ENCODE data around the gene HOXA4. TPM values are rescaled to one million over a fixed set of nuclear protein-coding genes. Genes with fewer than 3 reads are reported as not detected.

HOXA4 gene
- total and polyA plus RNA-seq, 2 of the 8 experiments (the other 6 are each of a cell fraction or from before 2014, with no cell fraction given) = not detected

DNA sequence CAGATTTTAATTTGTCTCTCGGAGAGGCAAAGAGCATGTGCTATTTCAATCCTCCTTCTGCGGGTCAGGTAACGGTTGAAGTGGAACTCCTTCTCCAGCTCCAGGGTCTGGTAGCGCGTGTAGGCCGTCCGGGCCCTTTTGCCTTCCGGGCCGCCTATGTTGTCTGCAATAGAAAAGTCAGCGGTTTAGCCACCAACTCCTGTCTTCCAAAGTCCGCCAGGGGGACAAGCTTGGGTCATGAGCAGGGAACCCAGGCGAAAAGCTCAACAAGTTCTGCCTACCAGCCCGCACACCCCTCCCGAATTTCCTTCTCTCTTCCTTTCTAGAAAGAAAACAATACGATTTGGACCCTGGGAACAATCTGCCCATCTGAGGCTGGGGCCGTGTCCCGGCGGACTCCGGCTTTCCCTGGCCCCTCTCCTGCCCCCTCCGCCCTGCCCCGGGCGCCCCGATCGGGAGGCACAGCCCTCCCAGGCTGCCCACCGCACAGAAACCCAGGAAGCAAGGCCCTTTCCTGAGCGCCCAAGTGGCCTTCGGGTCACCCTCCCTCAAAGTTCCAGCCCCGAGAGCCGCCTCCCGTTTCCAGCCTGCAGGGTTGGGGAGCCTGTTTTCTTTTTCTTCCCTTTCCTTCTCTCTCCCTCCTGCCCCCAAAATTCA is 11.5 kb upstream of the HOXA4 start:
- H3K79me1 ChIP-seq (ENCODE audit: low read depth, low read length) = no peaks in the 10 kb centered on the region
- no peak overlapping the region for H2BK5ac ChIP-seq (ENCODE audit: low read depth, low read length)
- no peak overlapping the region for H2AK5ac ChIP-seq (ENCODE audit: low read depth, low read length)
- peaks cover 0 to 6% (median 3%) of the 10 kb centered on the region in 4 experiments; a peak in 4 of 7 replicates for H3K4me1 ChIP-seq (replicated peaks in 1 of 4; ENCODE audit: control insufficient read depth in 3 of 4, insufficient read depth in 4 of 4, low read length in 3 of 4)
- no peak overlapping the region for H3K14ac ChIP-seq (ENCODE audit: insufficient read length)
- H3K4me2 ChIP-seq (ENCODE audit: insufficient read depth in 1 of 2, low read depth in 2 of 2, low read length in 2 of 2) = peak overlapping the region; percentile 70; a peak in 2 of 4 replicates
- H2BK20ac ChIP-seq (ENCODE audit: low read length) = no peak overlapping the region
- DNase-seq (ENCODE audit: low read depth in 1 of 2, low spot score in 2 of 2) = peak in 1 of 2 experiments; percentile 55
- H4K5ac ChIP-seq (ENCODE audit: insufficient read length, low read depth, low read length) = no peak overlapping the region
- peaks cover 97 to 100% (median 99%) of the 10 kb centered on the region in 4 experiments for H3K27me3 ChIP-seq (replicated peaks in 1 of 4; ENCODE audit: control insufficient read depth in 3 of 4, extremely low read depth in 1 of 4, insufficient read depth in 3 of 4, low read length in 3 of 4)
- ChIA-PET POLR2A (ENCODE audit: partially characterized antibody) (no interaction called here), CTCF (ENCODE audit: partially characterized antibody) (interaction anchor here (0.6 to 12.5 kb wide), 24 partner anchors 8 to 870 kb away, joined by 3 to 123 read pairs (median 10); partner anchors contain the start of genes HOXA1, HOXA3 and HOXA7)
- H3K4me3 ChIP-seq (ENCODE audit: extremely low read depth in 1 of 4, insufficient read depth in 2 of 4, low read depth in 3 of 4, low read length in 4 of 4) = peak overlapping the region in 1 of 4 experiments; percentile 59; a peak in 2 of 8 replicates
- no peak overlapping the region for H2AFZ ChIP-seq (ENCODE audit: low read length)
- H3K56ac ChIP-seq (replicated peaks; ENCODE audit: insufficient read length, low read depth, low read length) = no peak overlapping the region
- H3K36me3 ChIP-seq (ENCODE audit: control insufficient read depth in 2 of 4, insufficient read depth in 4 of 4, low read length in 3 of 4) = peaks cover 0 to 6% (median 0%) of the 10 kb centered on the region in 4 experiments; a peak in 1 of 8 replicates
- H2BK15ac ChIP-seq (ENCODE audit: low read length) = no peak overlapping the region
- H3K23me2 ChIP-seq (ENCODE audit: low read depth, low read length) = peaks cover 9% of the 10 kb centered on the region
- no peaks in the 10 kb centered on the region for H3K79me2 ChIP-seq (ENCODE audit: control insufficient read depth in 1 of 2, insufficient read depth in 2 of 2, low read length in 2 of 2)
- no peak overlapping the region; the same call in 1 of the 2 replicates for H4K8ac ChIP-seq (ENCODE audit: extremely low read depth, insufficient read depth, low read length)
- 14% methylated on average over 13 of the region's 30 CpGs; no CpG with 5 or more reads in 1 of the 2 experiments for WGBS, 2 experiments (ENCODE audit: extremely low coverage in 1 of 2, insufficient coverage in 1 of 2, insufficient read length in 1 of 2, insufficient replicate concordance in 2 of 2, low coverage in 1 of 2, low lambda C conversion rate in 2 of 2, missing lambda C conversion rate in 1 of 2)
- no peak overlapping the region for H3K9ac ChIP-seq (replicated peaks in 1 of 4; ENCODE audit: extremely low read depth in 1 of 4, low read depth in 3 of 4, low read length in 3 of 4)
- peaks cover 19 to 25% of the 10 kb centered on the region in 2 experiments for H4K20me1 ChIP-seq (replicated peaks in 1 of 2; ENCODE audit: control insufficient read depth in 1 of 2, insufficient read depth in 2 of 2, low read length in 2 of 2)
- no peak for FAIRE-seq
- no peak overlapping the region for H3K23ac ChIP-seq (ENCODE audit: insufficient read length)
- no peak overlapping the region for H3K18ac ChIP-seq (ENCODE audit: extremely low read depth, low read length)
- no peak overlapping the region for H2BK120ac ChIP-seq (replicated peaks; ENCODE audit: low read depth, low read length)
- H2BK12ac ChIP-seq (ENCODE audit: low read depth, low read length) = no peak overlapping the region
- peaks cover 0 to 3% of the 10 kb centered on the region in 2 experiments; a peak in 1 of 4 replicates for H3K9me3 ChIP-seq (ENCODE audit: insufficient read depth in 2 of 2, low read depth in 1 of 2, low read length in 1 of 2)
- no peak overlapping the region for H3K27ac ChIP-seq (ENCODE audit: low read depth, low read length)
- no peak overlapping the region for H3K4ac ChIP-seq (replicated peaks; ENCODE audit: insufficient read length, low read depth, low read length)
- no peak overlapping the region for H4K91ac ChIP-seq (replicated peaks; ENCODE audit: insufficient read length, low read length)
- TF ChIP-seq ASH2L (IDR thresholded peaks at IDR 0.05; ENCODE audit: low read length) = no peak
- TF ChIP-seq RNF2 (IDR thresholded peaks at IDR 0.05; ENCODE audit: borderline replicate concordance, low read depth, low read length, missing control alignments, poor library complexity, severe bottlenecking) = peak; percentile 94
- TF ChIP-seq POU5F1 (IDR thresholded peaks at IDR 0.05; ENCODE audit: low read depth, low read length) = no peak
- TF ChIP-seq TAF1 (IDR thresholded peaks at IDR 0.05; ENCODE audit: low read depth, low read length) = no peak
- TF ChIP-seq POLR2A (IDR thresholded peaks at IDR 0.05; ENCODE audit: control extremely low read depth in 1 of 2, low read depth in 2 of 2, low read length in 2 of 2) = no peak
- TF ChIP-seq TBP (IDR thresholded peaks at IDR 0.05; ENCODE audit: low read depth, low read length) = no peak
- TF ChIP-seq, protein P1, sequence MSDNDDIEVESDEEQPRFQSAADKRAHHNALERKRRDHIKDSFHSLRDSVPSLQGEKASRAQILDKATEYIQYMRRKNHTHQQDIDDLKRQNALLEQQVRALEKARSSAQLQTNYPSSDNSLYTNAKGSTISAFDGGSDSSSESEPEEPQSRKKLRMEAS (IDR thresholded peaks at IDR 0.05) = no peak
- TF ChIP-seq, protein P2, sequence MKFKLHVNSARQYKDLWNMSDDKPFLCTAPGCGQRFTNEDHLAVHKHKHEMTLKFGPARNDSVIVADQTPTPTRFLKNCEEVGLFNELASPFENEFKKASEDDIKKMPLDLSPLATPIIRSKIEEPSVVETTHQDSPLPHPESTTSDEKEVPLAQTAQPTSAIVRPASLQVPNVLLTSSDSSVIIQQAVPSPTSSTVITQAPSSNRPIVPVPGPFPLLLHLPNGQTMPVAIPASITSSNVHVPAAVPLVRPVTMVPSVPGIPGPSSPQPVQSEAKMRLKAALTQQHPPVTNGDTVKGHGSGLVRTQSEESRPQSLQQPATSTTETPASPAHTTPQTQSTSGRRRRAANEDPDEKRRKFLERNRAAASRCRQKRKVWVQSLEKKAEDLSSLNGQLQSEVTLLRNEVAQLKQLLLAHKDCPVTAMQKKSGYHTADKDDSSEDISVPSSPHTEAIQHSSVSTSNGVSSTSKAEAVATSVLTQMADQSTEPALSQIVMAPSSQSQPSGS (IDR thresholded peaks at IDR 0.05; ENCODE audit: low read length) = no peak
- TF ChIP-seq EZH2 (IDR thresholded peaks at IDR 0.05; ENCODE audit: low read depth, low read length, severe bottlenecking) = peak; percentile 88
- TF ChIP-seq SP1 (IDR thresholded peaks at IDR 0.05; ENCODE audit: low read depth, low read length) = no peak
- TF ChIP-seq JUND (IDR thresholded peaks at IDR 0.05; ENCODE audit: low read length) = no peak
